Tibial artery (tissue), 4 donors: ENCODE data around the gene LRRC51.

Experiments
- DNase-seq, 2 donors: peaks; one replicate each; pipeline ENCODE4 v3.0.0-alpha.2; 2019
- H3K27ac ChIP-seq, 2 donors: fragments of 200-600 bp; sonication (generic) in 1 of 2; 1 replicate in 1 of 2; 2 replicates in 1 of 2; pipeline ENCODE4 v1.5.1; 2018 to 2019; ENCODE audit warnings: mild to moderate bottlenecking in 1 of 2
- H3K27me3 ChIP-seq, 2 donors: fragments of 200-600 bp; sonication (generic) in 1 of 2; one replicate each; pipeline versions ENCODE4 v1.5.1 to v1.6.0; 2016 to 2019
- H3K36me3 ChIP-seq, 3 donors: fragments of 200-600 bp; sonication (generic) in 2 of 3; one replicate each; pipeline ENCODE4 v1.5.1; 2016 to 2019; ENCODE audit warnings: mild to moderate bottlenecking in 2 of 3
- H3K4me1 ChIP-seq, 4 donors: fragments of 200-600 bp; sonication (generic) in 2 of 4; 1 replicate in 3 of 4; 2 replicates in 1 of 4; pipeline ENCODE4 v1.5.1; 2016 to 2019
- H3K4me3 ChIP-seq, 2 donors: fragments of 200-600 bp; sonication (generic) in 1 of 2; 1 replicate in 1 of 2; 2 replicates in 1 of 2; pipeline ENCODE4 v1.5.1; 2018 to 2019; ENCODE audit warnings: mild to moderate bottlenecking in 2 of 2
- H3K9me3 ChIP-seq, 3 donors: fragments of 200-600 bp; sonication (generic) in 1 of 3; one replicate each; pipeline ENCODE4 v1.5.1; 2016 to 2019
- intact Hi-C: fragments of 100-400 bp; cut with DNase I; formaldehyde crosslinking; loops from one replicate; pipeline ENCODE4 v1.15.0; 2023; ENCODE audit warnings: low total_unique reads
- TF ChIP-seq, protein P1 (sequence below), 2 experiments: fragments of 200-600 bp in 1 of 2; fragments of 450-650 bp in 1 of 2; IDR thresholded peaks; one replicate each; pipeline ENCODE4 v1.5.1; 2017 to 2019; ENCODE audit warnings: antibody characterized with exemption in 2 of 2, mild to moderate bottlenecking in 1 of 2, moderate library complexity in 1 of 2

Gene LRRC51

DNA sequence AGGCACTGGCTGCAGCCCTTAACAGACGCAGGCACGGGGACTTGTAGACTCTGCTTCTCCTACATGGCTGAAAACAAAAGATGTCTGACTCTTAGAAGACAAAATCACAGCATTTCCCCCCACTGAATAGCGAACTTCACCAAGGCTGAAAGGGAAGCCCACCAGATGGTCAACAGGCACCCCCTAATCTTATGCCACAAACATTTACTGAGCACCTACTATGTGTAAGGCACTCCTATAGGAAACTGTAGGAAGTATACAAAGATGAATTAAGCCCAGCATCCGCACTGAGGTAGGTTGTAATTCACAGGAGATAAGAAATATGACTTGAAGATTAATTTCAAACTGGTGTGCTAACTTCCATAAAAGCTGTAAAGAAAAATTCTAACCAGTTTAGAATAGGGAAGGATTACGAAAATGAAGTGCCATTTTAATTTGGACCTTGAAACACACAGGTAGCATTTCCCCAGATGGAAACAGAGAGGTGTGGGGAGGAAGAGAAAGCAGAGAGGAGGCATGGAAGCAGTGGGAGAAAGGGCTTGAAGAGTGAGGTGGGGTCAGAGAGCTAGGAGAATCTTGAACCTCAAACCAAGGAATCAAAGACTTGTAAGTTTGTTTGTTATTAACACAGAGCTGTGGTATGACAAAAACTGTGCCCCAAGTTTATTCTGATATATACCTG is 38.4 kb upstream of the LRRC51 start:
- peaks cover 0 to 7% (median 0%) of the 10 kb centered on the region in 3 donors for H3K36me3 ChIP-seq
- peak overlapping the region; percentile 54 to 55 for H3K4me3 ChIP-seq
- H3K4me1 ChIP-seq = peaks cover 0 to 50% (median 31%) of the 10 kb centered on the region in 4 donors
- H3K27ac ChIP-seq = peak overlapping the region; percentile 86 to 92
- no peaks in the 10 kb centered on the region for H3K9me3 ChIP-seq
- TF ChIP-seq, protein P1, sequence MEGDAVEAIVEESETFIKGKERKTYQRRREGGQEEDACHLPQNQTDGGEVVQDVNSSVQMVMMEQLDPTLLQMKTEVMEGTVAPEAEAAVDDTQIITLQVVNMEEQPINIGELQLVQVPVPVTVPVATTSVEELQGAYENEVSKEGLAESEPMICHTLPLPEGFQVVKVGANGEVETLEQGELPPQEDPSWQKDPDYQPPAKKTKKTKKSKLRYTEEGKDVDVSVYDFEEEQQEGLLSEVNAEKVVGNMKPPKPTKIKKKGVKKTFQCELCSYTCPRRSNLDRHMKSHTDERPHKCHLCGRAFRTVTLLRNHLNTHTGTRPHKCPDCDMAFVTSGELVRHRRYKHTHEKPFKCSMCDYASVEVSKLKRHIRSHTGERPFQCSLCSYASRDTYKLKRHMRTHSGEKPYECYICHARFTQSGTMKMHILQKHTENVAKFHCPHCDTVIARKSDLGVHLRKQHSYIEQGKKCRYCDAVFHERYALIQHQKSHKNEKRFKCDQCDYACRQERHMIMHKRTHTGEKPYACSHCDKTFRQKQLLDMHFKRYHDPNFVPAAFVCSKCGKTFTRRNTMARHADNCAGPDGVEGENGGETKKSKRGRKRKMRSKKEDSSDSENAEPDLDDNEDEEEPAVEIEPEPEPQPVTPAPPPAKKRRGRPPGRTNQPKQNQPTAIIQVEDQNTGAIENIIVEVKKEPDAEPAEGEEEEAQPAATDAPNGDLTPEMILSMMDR (IDR thresholded peaks at IDR 0.05) = no peak
- intact Hi-C loops = no loop called here
- no peaks in the 10 kb centered on the region for H3K27me3 ChIP-seq
- DNase-seq = no peak

DNA sequence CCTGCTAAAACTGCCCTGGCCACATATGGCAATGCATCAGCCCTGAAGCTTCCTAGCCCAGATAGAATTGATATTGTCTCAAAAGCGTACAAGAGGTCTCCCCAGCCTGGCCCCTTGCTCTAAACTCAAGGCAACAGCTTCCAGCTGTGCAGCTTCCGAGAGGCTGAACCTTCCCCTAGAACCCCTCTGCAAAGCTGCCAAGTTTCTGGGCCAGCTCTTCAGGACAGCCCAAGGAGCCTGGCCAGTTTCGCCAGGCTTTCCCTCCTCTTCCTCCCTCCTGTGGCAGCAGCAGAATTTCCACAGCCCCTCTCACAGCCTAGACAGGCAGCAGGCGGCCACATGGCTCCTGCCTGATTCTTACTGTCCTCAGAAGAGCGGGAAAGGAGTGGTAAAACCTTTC is 34.8 kb upstream of the LRRC51 start:
- H3K36me3 ChIP-seq = peaks cover 0 to 19% (median 6%) of the 10 kb centered on the region in 3 donors
- TF ChIP-seq, protein P1 (IDR thresholded peaks at IDR 0.05) = no peak
- H3K4me3 ChIP-seq = no peak overlapping the region
- H3K27me3 ChIP-seq = no peaks in the 10 kb centered on the region
- no peak overlapping the region for H3K27ac ChIP-seq
- intact Hi-C loops = no loop called here
- H3K4me1 ChIP-seq = peaks cover 0 to 22% (median 13%) of the 10 kb centered on the region in 4 donors
- H3K9me3 ChIP-seq = no peaks in the 10 kb centered on the region
- no peak for DNase-seq

DNA sequence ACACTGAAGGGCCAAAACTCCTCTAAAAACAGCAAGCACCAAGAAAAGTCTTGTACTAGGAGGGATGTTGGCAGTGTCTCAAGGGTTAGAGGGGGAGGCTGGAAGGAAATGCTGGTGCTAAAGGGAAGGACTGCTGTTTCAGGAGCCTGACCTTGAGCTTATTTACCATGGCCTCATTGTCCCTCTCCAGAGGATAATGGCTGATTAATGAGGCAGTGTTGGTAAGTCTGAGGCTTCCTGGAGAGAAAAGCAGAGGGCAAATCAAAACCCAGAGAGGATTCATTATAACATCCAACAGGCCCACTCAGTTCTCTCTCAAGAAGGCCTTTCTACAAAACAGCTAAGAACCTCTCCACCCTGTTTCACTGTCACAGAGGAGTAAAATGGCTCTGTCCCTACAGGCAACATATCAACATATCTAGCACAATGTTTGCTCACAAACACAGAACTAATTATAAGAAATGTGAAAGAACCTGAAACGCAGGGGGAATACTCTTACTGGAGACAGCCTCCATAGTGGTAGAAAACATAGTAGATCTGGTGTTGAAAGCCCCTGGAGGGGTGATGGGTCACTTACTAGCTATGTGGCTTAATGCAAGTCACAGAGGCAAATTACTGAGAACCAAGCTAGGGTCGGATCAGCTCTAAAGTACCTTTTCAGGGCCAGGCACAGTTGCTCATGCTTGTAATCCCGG is 31.7 kb upstream of the LRRC51 start:
- DNase-seq = no peak
- Histone ChIP-seq H3K4me3 (no peak overlapping the region), H3K27me3 (no peaks in the 10 kb centered on the region), H3K36me3 (peaks cover 0 to 26% (median 6%) of the 10 kb centered on the region in 3 donors), H3K9me3 (no peaks in the 10 kb centered on the region), H3K4me1 (peaks cover 0 to 4% (median 0%) of the 10 kb centered on the region in 4 donors), H3K27ac (no peak overlapping the region)
- intact Hi-C loops = no loop called here
- TF ChIP-seq, protein P1 (IDR thresholded peaks at IDR 0.05) = no peak

GRCh38 chr11:72058416-72059034 is 22.1 kb upstream of the LRRC51 start:
- Histone ChIP-seq H3K27me3 (no peaks in the 10 kb centered on the region), H3K4me3 (no peak overlapping the region), H3K36me3 (peaks cover 0 to 5% (median 0%) of the 10 kb centered on the region in 3 donors), H3K9me3 (no peaks in the 10 kb centered on the region), H3K4me1 (peaks cover 0 to 5% (median 1%) of the 10 kb centered on the region in 4 donors), H3K27ac (no peak overlapping the region)
- TF ChIP-seq, protein P1 (IDR thresholded peaks at IDR 0.05) = no peak
- no peak for DNase-seq
- intact Hi-C loops = no loop called here

DNA sequence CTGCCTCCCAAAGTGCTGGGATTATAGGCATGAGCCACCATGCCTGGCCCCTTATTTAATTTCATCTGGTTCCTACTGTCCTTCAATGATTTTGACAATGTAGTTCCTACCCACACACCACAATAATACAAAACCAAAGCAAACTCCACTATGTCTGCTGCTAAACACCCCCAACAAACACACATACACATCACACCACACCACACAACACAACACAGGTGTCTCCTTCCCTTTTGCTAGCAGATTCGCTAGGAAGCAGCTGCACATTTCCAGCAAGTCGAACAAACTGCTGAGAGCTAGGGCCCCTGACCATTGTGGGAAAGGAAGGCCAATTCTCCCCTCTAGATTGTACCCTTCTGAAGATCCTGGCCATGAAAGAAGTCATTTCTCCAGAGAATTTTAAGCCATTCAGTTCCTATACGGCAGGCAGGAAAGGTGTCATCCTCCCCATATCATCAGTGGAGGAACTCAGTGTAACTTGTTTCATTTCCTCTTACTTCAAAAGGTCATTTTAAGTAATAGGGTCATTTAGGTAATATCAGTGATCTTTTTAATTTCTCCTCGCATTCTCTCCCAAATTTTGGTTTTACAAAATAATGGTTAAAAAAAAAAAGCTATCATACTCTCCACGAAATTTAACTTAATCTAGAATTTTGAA is 18.8 kb upstream of the LRRC51 start:
- Histone ChIP-seq H3K4me3 (no peak overlapping the region), H3K27ac (no peak overlapping the region), H3K36me3 (peaks cover 0 to 5% (median 0%) of the 10 kb centered on the region in 3 donors), H3K4me1 (peaks cover 0 to 13% (median 6%) of the 10 kb centered on the region in 4 donors), H3K27me3 (no peaks in the 10 kb centered on the region), H3K9me3 (no peaks in the 10 kb centered on the region)
- intact Hi-C loops = no loop called here
- DNase-seq = no peak
- TF ChIP-seq, protein P1 (IDR thresholded peaks at IDR 0.05) = no peak
